Fibroblast of lung (primary cell): ENCODE results near the gene HADH.

Experiments used
- CTCF ChIP-seq, 2 donors: IDR thresholded peaks in 1 of 2; conservative IDR thresholded peaks in 1 of 2; 1 replicate in 1 of 2; 2 replicates in 1 of 2; pipeline ENCODE4 v1.5.1; 2011 to 2012; ENCODE audit warnings: low read length in 2 of 2, control low read depth in 1 of 2, inconsistent platforms in 1 of 2, low read depth in 1 of 2, mild to moderate bottlenecking in 1 of 2
- EZH2 ChIP-seq: IDR thresholded peaks from 2 replicates; pipeline ENCODE4 v1.5.1; 2012; ENCODE audit warnings: low read length, control low read depth, mild to moderate bottlenecking; ENCODE audit errors: missing control alignments

GRCh38 chr4:107988763-107989035 is 990 bp upstream of the HADH start:
- no peak for TF ChIP-seq CTCF (conservative IDR thresholded peaks at IDR 0.05 in 1 of 2, IDR thresholded peaks at IDR 0.05 in 1 of 2; ENCODE audit: low read depth in 1 of 2, low read length in 2 of 2)
- TF ChIP-seq EZH2: no peak
